ENCODE data around the gene KLK10. TPM values are rescaled to one million over a fixed set of nuclear protein-coding genes. Genes with fewer than 3 reads are reported as not detected.

The KLK10 gene
- total RNA-seq, 4 donors from 2014 or later, result 73.4 to 816 (median 310) TPM

- DNase-seq, result no peak
- Histone ChIP-seq H3K36me3 (peaks cover 0 to 17% (median 0%) of the 10 kb centered on the region in 3 donors), H3K9me3 (no peaks in the 10 kb centered on the region), H3K27ac (peak overlapping the region in 3 of 4 donors; percentile 91 to 95 (median 92)), H3K4me3 (peak overlapping the region in 2 of 4 donors; percentile 61 to 64), H3K4me1 (peaks cover 7 to 48% (median 11%) of the 10 kb centered on the region in 3 donors), H3K27me3 (peaks cover 0 to 59% (median 0%) of the 10 kb centered on the region in 4 donors)
- WGBS, 2 donors, result 60 to 61% methylated on average over 5 of the region's 5 CpGs
- intact Hi-C loops (cut with DNase I), result no loop called here
- no peak for TF ChIP-seq CTCF (IDR thresholded peaks at IDR 0.05)
- TF ChIP-seq POLR2A (IDR thresholded peaks at IDR 0.05), result no peak
Observed at GRCh38 chr19:51027873-51028272, 8.4 kb upstream of the KLK10 start.

- TF ChIP-seq POLR2A (IDR thresholded peaks at IDR 0.05), result peak in 1 of 4 donors; percentile 44
- no peak for TF ChIP-seq CTCF (IDR thresholded peaks at IDR 0.05)
- no peak for DNase-seq
- Histone ChIP-seq H3K4me3 (peak overlapping the region; percentile 42 to 64 (median 62)), H3K4me1 (peaks cover 7 to 49% (median 11%) of the 10 kb centered on the region in 3 donors), H3K9me3 (no peaks in the 10 kb centered on the region), H3K27me3 (peaks cover 0 to 65% (median 0%) of the 10 kb centered on the region in 4 donors), H3K36me3 (peaks cover 0 to 23% (median 0%) of the 10 kb centered on the region in 3 donors), H3K27ac (peak overlapping the region; percentile 89 to 95 (median 92))
- WGBS, 2 donors, result 28 to 33% methylated on average over 11 of the region's 14 CpGs
- intact Hi-C loops (cut with DNase I), result no loop called here
Observed at GRCh38 chr19:51027126-51027806, 7.8 kb upstream of the KLK10 start.

- peak within 1 kb of the TSS; percentile 42 to 64 (median 62) for H3K4me3 ChIP-seq
- WGBS, 2 donors, result 35 to 75% methylated on average over 9 to 11 of the region's 11 CpGs
- intact Hi-C loops (cut with DNase I), result no loop called here
- TF ChIP-seq CTCF (IDR thresholded peaks at IDR 0.05), result no peak
- peak in 2 of 4 donors; percentile 30 to 60 for TF ChIP-seq POLR2A (IDR thresholded peaks at IDR 0.05)
- DNase-seq, result no peak
- H3K27ac ChIP-seq, result peak within 1 kb of the TSS; percentile 89 to 95 (median 92)
- H3K27me3 ChIP-seq, result peaks cover 0 to 65% (median 0%) of the 10 kb centered on the region in 4 donors
- peaks cover 7 to 57% (median 11%) of the 10 kb centered on the region in 3 donors for H3K4me1 ChIP-seq
- peaks cover 0 to 24% (median 0%) of the 10 kb centered on the region in 3 donors for H3K36me3 ChIP-seq
- H3K9me3 ChIP-seq, result no peaks in the 10 kb centered on the region
Observed at GRCh38 chr19:51026554-51026831, 7.0 kb upstream of the KLK10 start, which contains the start of gene KLK11. KLK11 (minus strand) TSS chr19:51026616; CDS start chr19:51025631, 985 bp downstream.

- no peaks in the 10 kb centered on the region for H3K9me3 ChIP-seq
- H3K4me3 ChIP-seq, result peak overlapping the region; percentile 42 to 64 (median 62)
- peaks cover 0 to 65% (median 0%) of the 10 kb centered on the region in 4 donors for H3K27me3 ChIP-seq
- peak overlapping the region; percentile 89 to 95 (median 92) for H3K27ac ChIP-seq
- H3K36me3 ChIP-seq, result peaks cover 0 to 24% (median 0%) of the 10 kb centered on the region in 3 donors
- H3K4me1 ChIP-seq, result peaks cover 7 to 62% (median 11%) of the 10 kb centered on the region in 3 donors
- no peak for TF ChIP-seq CTCF (IDR thresholded peaks at IDR 0.05)
- TF ChIP-seq POLR2A (IDR thresholded peaks at IDR 0.05), result no peak
- no peak for DNase-seq
- WGBS, 2 donors, result 31 to 36% methylated on average over 8 to 16 of the region's 18 CpGs
- intact Hi-C loops (cut with DNase I), result no loop called here
Observed at GRCh38 chr19:51025809-51026553, 6.5 kb upstream of the KLK10 start.

- Histone ChIP-seq H3K4me1 (peaks cover 7 to 68% (median 11%) of the 10 kb centered on the region in 3 donors), H3K27ac (peak overlapping the region; percentile 89 to 95 (median 92)), H3K9me3 (no peaks in the 10 kb centered on the region), H3K36me3 (peaks cover 0 to 24% (median 0%) of the 10 kb centered on the region in 3 donors), H3K4me3 (peak overlapping the region; percentile 42 to 64 (median 62)), H3K27me3 (peaks cover 0 to 70% (median 0%) of the 10 kb centered on the region in 4 donors)
- no peak for TF ChIP-seq CTCF (IDR thresholded peaks at IDR 0.05)
- TF ChIP-seq POLR2A (IDR thresholded peaks at IDR 0.05), result no peak
- 40% methylated on average over 2 of the region's 6 CpGs; no CpG with 5 or more reads in 1 of the 2 donors for WGBS, 2 donors
- DNase-seq, result no peak
- intact Hi-C loops (cut with DNase I), result no loop called here
Observed at GRCh38 chr19:51025401-51025800, 5.9 kb upstream of the KLK10 start.
